Parathyroid adenoma (tissue), 2 donors: ENCODE data around the gene ACTBL2.

Source experiments
- H2AFZ ChIP-seq: fragments of 300-600 bp; sonication (generic); one replicate; pipeline ENCODE4 v1.7.0; 2017; ENCODE audit warnings: antibody characterized with exemption, mild to moderate bottlenecking
- H3K27ac ChIP-seq: fragments of 300-600 bp; sonication (generic); one replicate; pipeline ENCODE4 v1.7.0; 2017
- H3K27me3 ChIP-seq: fragments of 300-600 bp; sonication (generic); one replicate; pipeline ENCODE4 v1.7.0; 2017; ENCODE audit warnings: low read length; ENCODE audit not compliant: control insufficient read depth, insufficient read depth
- H3K36me3 ChIP-seq: fragments of 300-600 bp; sonication (generic); one replicate; pipeline ENCODE4 v1.7.0; 2017; ENCODE audit warnings: low read length; ENCODE audit not compliant: control insufficient read depth, insufficient read depth
- H3K4me1 ChIP-seq: fragments of 300-600 bp; sonication (generic); one replicate; pipeline ENCODE4 v1.7.0; 2017; ENCODE audit warnings: control low read depth
- H3K4me2 ChIP-seq: fragments of 300-600 bp; sonication (generic); one replicate; pipeline ENCODE4 v1.7.0; 2017; ENCODE audit warnings: low read length
- H3K4me3 ChIP-seq: fragments of 300-600 bp; sonication (generic); one replicate; pipeline ENCODE4 v1.7.0; 2017; ENCODE audit warnings: low read depth, low read length
- H3K79me2 ChIP-seq: fragments of 300-600 bp; sonication (generic); one replicate; pipeline ENCODE4 v1.7.0; 2017; ENCODE audit warnings: control low read depth
- H3K9ac ChIP-seq: fragments of 300-600 bp; sonication (generic); one replicate; pipeline ENCODE4 v1.7.0; 2017; ENCODE audit warnings: mild to moderate bottlenecking
- H3K9me3 ChIP-seq: fragments of 300-600 bp; sonication (generic); one replicate; pipeline ENCODE4 v1.7.0; 2017; ENCODE audit warnings: low read length; ENCODE audit not compliant: control insufficient read depth
- TF ChIP-seq, protein P1 (sequence below): fragments of 300-600 bp; sonication (generic); IDR thresholded peaks from one replicate; pipeline ENCODE4 v1.7.0; 2017; ENCODE audit warnings: antibody characterized with exemption, mild to moderate bottlenecking
- donor health status: primary hyperparathyroidism.

Gene ACTBL2

DNA sequence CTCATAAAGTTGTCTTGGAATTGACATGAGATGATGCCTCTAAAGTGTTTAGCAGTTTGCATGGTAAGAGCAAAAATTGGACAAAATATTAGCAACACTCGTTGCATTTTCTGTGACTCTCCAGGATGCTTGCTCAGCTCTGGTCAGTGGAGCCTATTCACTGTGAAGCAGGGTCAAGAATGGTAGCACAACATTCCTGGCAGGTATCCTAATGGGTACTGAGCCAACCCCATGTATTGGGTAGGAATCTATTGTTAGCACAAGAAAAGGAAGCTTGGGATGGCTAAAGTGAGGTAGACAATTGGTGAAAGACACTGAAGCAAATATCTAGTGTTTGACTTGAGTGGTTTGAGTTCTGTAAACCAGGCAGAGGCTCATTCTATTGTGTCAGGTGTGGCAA lies 10.4 kb upstream of the ACTBL2 start:
- H3K9me3 ChIP-seq, result no peaks in the 10 kb centered on the region
- H3K4me3 ChIP-seq, result no peak overlapping the region
- H3K27me3 ChIP-seq, result no peaks in the 10 kb centered on the region
- H3K4me1 ChIP-seq, result no peaks in the 10 kb centered on the region
- no peaks in the 10 kb centered on the region for H3K79me2 ChIP-seq
- H3K4me2 ChIP-seq, result no peak overlapping the region
- no peak overlapping the region for H2AFZ ChIP-seq
- TF ChIP-seq, protein P1, sequence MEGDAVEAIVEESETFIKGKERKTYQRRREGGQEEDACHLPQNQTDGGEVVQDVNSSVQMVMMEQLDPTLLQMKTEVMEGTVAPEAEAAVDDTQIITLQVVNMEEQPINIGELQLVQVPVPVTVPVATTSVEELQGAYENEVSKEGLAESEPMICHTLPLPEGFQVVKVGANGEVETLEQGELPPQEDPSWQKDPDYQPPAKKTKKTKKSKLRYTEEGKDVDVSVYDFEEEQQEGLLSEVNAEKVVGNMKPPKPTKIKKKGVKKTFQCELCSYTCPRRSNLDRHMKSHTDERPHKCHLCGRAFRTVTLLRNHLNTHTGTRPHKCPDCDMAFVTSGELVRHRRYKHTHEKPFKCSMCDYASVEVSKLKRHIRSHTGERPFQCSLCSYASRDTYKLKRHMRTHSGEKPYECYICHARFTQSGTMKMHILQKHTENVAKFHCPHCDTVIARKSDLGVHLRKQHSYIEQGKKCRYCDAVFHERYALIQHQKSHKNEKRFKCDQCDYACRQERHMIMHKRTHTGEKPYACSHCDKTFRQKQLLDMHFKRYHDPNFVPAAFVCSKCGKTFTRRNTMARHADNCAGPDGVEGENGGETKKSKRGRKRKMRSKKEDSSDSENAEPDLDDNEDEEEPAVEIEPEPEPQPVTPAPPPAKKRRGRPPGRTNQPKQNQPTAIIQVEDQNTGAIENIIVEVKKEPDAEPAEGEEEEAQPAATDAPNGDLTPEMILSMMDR, result no peak
- no peak overlapping the region for H3K27ac ChIP-seq
- H3K9ac ChIP-seq, result no peak overlapping the region
- H3K36me3 ChIP-seq, result no peaks in the 10 kb centered on the region

DNA sequence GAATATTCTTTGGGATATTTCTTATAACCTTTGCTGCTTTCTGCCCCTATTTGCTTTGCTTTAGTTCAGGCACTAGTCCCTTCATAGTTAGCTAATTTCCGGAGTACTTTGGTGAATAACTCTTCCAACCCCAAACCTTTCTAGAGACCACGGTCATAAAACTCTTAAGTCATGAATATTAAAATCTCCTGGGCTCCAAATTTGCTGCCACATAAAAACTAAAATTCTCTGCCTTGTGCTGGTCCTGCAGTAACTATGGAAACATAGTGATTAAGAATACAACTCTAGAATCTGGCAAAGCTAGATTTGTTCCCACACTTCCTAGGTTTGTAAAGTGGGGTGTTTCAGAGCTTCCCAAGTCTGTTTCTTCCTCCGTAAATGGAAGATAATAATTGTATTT lies 10.0 kb upstream of the ACTBL2 start:
- no peaks in the 10 kb centered on the region for H3K4me1 ChIP-seq
- H3K36me3 ChIP-seq, result no peaks in the 10 kb centered on the region
- TF ChIP-seq, protein P1, result no peak

DNA sequence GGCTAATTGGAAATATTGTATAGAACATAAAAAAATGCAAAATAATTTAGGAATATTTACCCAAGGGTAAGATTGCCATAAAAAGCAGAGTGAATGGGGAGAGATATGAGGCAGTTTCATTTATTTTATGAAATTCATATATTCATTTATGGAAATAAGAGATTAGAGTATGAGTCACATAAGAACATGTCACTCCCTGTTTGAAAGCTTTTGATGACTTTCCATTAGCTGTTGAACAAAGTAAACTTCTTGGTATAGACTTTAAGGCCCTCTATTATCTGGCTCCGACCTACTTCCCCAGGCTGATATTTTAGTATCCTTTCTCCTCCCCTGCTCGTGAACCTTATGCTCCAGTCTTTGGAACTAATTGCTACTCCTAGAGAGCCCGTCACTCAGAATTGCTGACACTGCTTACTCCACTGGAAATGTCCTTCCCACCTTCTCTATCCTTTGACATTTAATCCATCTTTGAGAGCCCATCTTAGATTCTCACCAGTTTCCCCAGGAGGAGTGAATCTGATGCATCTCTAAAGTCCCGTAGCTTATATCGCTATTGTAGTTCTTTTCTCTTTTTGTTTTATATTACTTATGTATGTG lies 8.9 kb upstream of the ACTBL2 start:
- no peak overlapping the region for H3K4me3 ChIP-seq
- H3K9me3 ChIP-seq, result no peaks in the 10 kb centered on the region
- H3K27ac ChIP-seq, result no peak overlapping the region
- no peaks in the 10 kb centered on the region for H3K27me3 ChIP-seq
- H3K4me2 ChIP-seq, result no peak overlapping the region
- no peaks in the 10 kb centered on the region for H3K36me3 ChIP-seq
- TF ChIP-seq, protein P1, result no peak
- H3K9ac ChIP-seq, result no peak overlapping the region
- no peaks in the 10 kb centered on the region for H3K79me2 ChIP-seq
- H2AFZ ChIP-seq, result no peak overlapping the region
- no peaks in the 10 kb centered on the region for H3K4me1 ChIP-seq

More for the DNA sequence above, 10.0 kb upstream of the ACTBL2 start:
- Histone ChIP-seq H3K9ac (no peak overlapping the region), H3K27me3 (no peaks in the 10 kb centered on the region), H3K4me3 (no peak overlapping the region), H3K79me2 (no peaks in the 10 kb centered on the region), H3K9me3 (no peaks in the 10 kb centered on the region), H3K27ac (no peak overlapping the region), H2AFZ (no peak overlapping the region), H3K4me2 (no peak overlapping the region)

DNA sequence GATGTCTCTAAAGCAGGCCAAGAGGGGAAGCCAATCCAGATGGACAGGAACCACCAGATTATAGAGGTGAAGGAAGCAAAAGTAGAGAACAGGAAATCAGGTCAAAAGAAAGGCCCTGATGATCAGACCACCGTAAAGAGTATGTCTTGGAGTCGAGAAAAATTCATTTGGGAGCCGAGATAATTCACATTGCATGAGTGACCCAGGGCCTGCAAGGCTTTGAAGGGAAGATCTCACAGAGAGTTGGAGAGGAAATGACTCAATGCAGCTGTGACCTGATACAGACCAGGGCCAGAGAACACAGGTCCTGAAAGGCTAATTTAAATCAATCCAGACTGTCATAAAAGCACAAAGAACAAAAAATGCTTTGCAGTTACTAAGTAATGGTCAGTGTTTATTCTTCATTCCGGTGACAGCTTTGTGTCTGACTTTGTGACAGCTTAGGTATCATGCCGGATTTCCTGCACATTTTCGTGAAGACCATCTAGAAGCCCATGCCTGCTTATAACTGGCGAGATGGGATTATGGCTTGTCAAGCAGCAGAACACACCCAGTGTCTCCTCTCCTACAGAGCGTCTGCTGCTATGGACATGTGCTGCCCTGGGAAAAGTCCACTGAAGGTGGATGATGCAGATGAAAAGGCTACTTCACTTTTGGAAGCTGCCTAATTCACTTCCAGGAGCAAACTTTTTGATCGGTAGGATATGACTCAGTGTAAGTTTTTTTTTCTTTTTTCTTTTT lies 5.8 kb upstream of the ACTBL2 start:
- H3K36me3 ChIP-seq, result no peaks in the 10 kb centered on the region
- H3K27ac ChIP-seq, result no peak overlapping the region
- no peak overlapping the region for H3K9ac ChIP-seq
- H3K79me2 ChIP-seq, result no peaks in the 10 kb centered on the region
- H3K4me2 ChIP-seq, result no peak overlapping the region
- no peak overlapping the region for H2AFZ ChIP-seq
- H3K4me1 ChIP-seq, result no peaks in the 10 kb centered on the region
- H3K27me3 ChIP-seq, result no peaks in the 10 kb centered on the region
- TF ChIP-seq, protein P1, result no peak
- H3K9me3 ChIP-seq, result no peaks in the 10 kb centered on the region
- no peak overlapping the region for H3K4me3 ChIP-seq
